ENCODE results near the gene KCTD17. TPM values are rescaled to one million over a fixed set of nuclear protein-coding genes. Genes with fewer than 3 reads are reported as not detected.

Gene KCTD17
- total RNA-seq, 1 experiment from 2014 or later, result 32.7 TPM

DNA sequence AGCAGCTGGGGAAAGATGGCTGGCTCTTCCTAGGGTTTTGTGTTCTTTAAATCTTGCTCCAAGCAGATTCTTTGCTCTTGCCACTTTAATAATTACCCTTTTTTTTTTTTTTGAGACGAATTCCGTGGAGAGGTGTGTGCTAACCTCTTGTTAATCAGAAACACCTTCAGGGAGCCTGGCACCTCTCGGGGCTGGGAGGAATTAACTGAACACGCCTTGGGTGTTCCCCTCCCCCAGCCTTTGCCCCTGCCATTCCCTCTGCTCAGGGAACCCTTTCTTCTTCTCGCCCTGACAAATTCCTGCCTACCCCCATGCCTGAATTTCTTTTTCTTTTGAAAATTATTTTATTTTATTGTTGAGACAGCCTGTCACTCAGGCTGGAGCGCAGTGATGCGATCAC, 40.5 kb downstream of the KCTD17 start:
- Histone ChIP-seq H3K27me3 (ENCODE audit: control insufficient read depth, insufficient read depth, low read length) (no peaks in the 10 kb centered on the region), H3K36me3 (ENCODE audit: control insufficient read depth, insufficient read depth, low read length) (no peaks in the 10 kb centered on the region), H3K9me3 (ENCODE audit: control insufficient read depth, insufficient read depth, low read depth, low read length) (no peaks in the 10 kb centered on the region), H3K4me3 (ENCODE audit: low read depth in 2 of 2, low read length in 2 of 2) (no peak overlapping the region), H3K4me1 (ENCODE audit: control insufficient read depth, insufficient read depth, low read length) (no peaks in the 10 kb centered on the region), H3K27ac (ENCODE audit: low read length) (no peak overlapping the region)
- intact Hi-C loops (cut with micrococcal nuclease; ENCODE audit: unreplicated experiment) (no loop called here), in situ Hi-C loops (cut with HindIII; ENCODE audit: low pct_unique_long_range_greater_than_20kb, low sequenced_read_pairs) (no loop called here)
- no TSS peak for BruUV-seq (replicated peaks)
- POLR2A ChIA-PET, result no interaction called here
- CTCF ChIA-PET, result no interaction called here
- TF ChIP-seq, protein P1, sequence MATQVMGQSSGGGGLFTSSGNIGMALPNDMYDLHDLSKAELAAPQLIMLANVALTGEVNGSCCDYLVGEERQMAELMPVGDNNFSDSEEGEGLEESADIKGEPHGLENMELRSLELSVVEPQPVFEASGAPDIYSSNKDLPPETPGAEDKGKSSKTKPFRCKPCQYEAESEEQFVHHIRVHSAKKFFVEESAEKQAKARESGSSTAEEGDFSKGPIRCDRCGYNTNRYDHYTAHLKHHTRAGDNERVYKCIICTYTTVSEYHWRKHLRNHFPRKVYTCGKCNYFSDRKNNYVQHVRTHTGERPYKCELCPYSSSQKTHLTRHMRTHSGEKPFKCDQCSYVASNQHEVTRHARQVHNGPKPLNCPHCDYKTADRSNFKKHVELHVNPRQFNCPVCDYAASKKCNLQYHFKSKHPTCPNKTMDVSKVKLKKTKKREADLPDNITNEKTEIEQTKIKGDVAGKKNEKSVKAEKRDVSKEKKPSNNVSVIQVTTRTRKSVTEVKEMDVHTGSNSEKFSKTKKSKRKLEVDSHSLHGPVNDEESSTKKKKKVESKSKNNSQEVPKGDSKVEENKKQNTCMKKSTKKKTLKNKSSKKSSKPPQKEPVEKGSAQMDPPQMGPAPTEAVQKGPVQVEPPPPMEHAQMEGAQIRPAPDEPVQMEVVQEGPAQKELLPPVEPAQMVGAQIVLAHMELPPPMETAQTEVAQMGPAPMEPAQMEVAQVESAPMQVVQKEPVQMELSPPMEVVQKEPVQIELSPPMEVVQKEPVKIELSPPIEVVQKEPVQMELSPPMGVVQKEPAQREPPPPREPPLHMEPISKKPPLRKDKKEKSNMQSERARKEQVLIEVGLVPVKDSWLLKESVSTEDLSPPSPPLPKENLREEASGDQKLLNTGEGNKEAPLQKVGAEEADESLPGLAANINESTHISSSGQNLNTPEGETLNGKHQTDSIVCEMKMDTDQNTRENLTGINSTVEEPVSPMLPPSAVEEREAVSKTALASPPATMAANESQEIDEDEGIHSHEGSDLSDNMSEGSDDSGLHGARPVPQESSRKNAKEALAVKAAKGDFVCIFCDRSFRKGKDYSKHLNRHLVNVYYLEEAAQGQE (IDR thresholded peaks at IDR 0.05; ENCODE audit: insufficient read depth in 1 of 2, low read depth in 2 of 2, low read length in 1 of 2), result no peak
- TF ChIP-seq SIN3A (IDR thresholded peaks at IDR 0.05; ENCODE audit: borderline replicate concordance, insufficient read depth, low read depth, low read length), result no peak
- no peak for TF ChIP-seq TCF7L2 (IDR thresholded peaks at IDR 0.05; ENCODE audit: low read depth, low read length)
- TF ChIP-seq, protein P2, sequence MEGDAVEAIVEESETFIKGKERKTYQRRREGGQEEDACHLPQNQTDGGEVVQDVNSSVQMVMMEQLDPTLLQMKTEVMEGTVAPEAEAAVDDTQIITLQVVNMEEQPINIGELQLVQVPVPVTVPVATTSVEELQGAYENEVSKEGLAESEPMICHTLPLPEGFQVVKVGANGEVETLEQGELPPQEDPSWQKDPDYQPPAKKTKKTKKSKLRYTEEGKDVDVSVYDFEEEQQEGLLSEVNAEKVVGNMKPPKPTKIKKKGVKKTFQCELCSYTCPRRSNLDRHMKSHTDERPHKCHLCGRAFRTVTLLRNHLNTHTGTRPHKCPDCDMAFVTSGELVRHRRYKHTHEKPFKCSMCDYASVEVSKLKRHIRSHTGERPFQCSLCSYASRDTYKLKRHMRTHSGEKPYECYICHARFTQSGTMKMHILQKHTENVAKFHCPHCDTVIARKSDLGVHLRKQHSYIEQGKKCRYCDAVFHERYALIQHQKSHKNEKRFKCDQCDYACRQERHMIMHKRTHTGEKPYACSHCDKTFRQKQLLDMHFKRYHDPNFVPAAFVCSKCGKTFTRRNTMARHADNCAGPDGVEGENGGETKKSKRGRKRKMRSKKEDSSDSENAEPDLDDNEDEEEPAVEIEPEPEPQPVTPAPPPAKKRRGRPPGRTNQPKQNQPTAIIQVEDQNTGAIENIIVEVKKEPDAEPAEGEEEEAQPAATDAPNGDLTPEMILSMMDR (IDR thresholded peaks at IDR 0.05), result no peak
- TF ChIP-seq POLR2AphosphoS5 (IDR thresholded peaks at IDR 0.05; ENCODE audit: low read depth, low read length), result no peak
- DNase-seq (ENCODE audit: low read depth, low spot score) (no peak), ATAC-seq (no peak)

DNA sequence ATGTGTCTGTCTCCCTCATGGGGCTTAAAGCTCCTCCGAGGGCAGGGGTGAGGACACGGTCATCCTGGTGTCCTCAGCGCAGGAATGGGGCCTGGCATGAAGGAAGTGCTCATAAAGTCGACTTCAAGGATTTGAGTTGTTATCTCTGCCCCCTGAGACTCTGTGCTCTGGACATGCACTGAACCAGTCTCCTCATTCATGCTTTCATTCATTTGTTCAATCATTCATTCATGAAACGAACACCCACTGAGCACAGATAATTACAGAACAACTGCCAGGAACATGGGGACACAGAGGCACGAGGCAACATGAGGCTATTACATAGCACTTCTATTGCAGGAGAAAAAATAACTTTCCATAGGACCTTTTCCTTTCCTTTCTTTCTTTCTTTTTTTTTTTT, 41.5 kb downstream of the KCTD17 start:
- Histone ChIP-seq H3K36me3 (ENCODE audit: control insufficient read depth, insufficient read depth, low read length) (no peaks in the 10 kb centered on the region), H3K9me3 (ENCODE audit: control insufficient read depth, insufficient read depth, low read depth, low read length) (no peaks in the 10 kb centered on the region), H3K4me3 (ENCODE audit: low read depth in 2 of 2, low read length in 2 of 2) (no peak overlapping the region), H3K4me1 (ENCODE audit: control insufficient read depth, insufficient read depth, low read length) (no peaks in the 10 kb centered on the region), H3K27ac (ENCODE audit: low read length) (no peak overlapping the region), H3K27me3 (ENCODE audit: control insufficient read depth, insufficient read depth, low read length) (no peaks in the 10 kb centered on the region)
- no TSS peak for BruUV-seq (replicated peaks)
- POLR2A ChIA-PET, result no interaction called here
- in situ Hi-C loops (cut with HindIII; ENCODE audit: low pct_unique_long_range_greater_than_20kb, low sequenced_read_pairs) (no loop called here), intact Hi-C loops (cut with micrococcal nuclease; ENCODE audit: unreplicated experiment) (no loop called here)
- CTCF ChIA-PET, result interaction anchor here (0.6 kb wide), 1 partner anchor 17 kb away, joined by 3 read pairs; no protein-coding TSS in a partner anchor
- no peak for DNase-seq (ENCODE audit: low read depth, low spot score)
- TF ChIP-seq POLR2AphosphoS5 (IDR thresholded peaks at IDR 0.05; ENCODE audit: low read depth, low read length) (no peak), SIN3A (IDR thresholded peaks at IDR 0.05; ENCODE audit: borderline replicate concordance, insufficient read depth, low read depth, low read length) (no peak), TCF7L2 (IDR thresholded peaks at IDR 0.05; ENCODE audit: low read depth, low read length) (no peak)
- TF ChIP-seq, protein P2 (IDR thresholded peaks at IDR 0.05), result no peak
- TF ChIP-seq, protein P1 (IDR thresholded peaks at IDR 0.05; ENCODE audit: insufficient read depth in 1 of 2, low read depth in 2 of 2, low read length in 1 of 2), result no peak
- no peak for ATAC-seq

All from Panc1 (cell line).